Omental fat pad (tissue), 4 donors: ENCODE measurements around the gene SLC39A9. TPM values are rescaled to one million over a fixed set of nuclear protein-coding genes. Genes with fewer than 3 reads are reported as not detected.

Experiments used
- ATAC-seq: fragments of 150-250 bp; one replicate; pipeline ENCODE4 v1.9.1; 2016; ENCODE audit warnings: mild to moderate bottlenecking, moderate library complexity; ENCODE audit not compliant: low FRiP score
- DNase-seq: peaks from one replicate; pipeline ENCODE4 v3.0.0-alpha.2; 2019; ENCODE audit warnings: low spot score
- total RNA-seq, 4 donors: library from RNA; depleted of rRNA; stranded (reverse); fragments of >200 nt; gene quantifications; one replicate each; pipeline ENCODE4 v1.1.0, GENCODE V29; 2016
- TF ChIP-seq, protein P1 (sequence below), 3 donors: fragments of 450-650 bp; IDR thresholded peaks; one replicate each; pipeline ENCODE4 v1.5.1; 2016 to 2017; ENCODE audit warnings: antibody characterized with exemption in 3 of 3, mild to moderate bottlenecking in 3 of 3, moderate library complexity in 2 of 3

The SLC39A9 gene
- total RNA-seq, 4 donors from 2014 or later = 57.9 to 80.7 (median 69.6) TPM

GRCh38 chr14:69458350-69458749 is 59.9 kb downstream of the SLC39A9 start:
- ATAC-seq = no peak
- TF ChIP-seq, protein P1, sequence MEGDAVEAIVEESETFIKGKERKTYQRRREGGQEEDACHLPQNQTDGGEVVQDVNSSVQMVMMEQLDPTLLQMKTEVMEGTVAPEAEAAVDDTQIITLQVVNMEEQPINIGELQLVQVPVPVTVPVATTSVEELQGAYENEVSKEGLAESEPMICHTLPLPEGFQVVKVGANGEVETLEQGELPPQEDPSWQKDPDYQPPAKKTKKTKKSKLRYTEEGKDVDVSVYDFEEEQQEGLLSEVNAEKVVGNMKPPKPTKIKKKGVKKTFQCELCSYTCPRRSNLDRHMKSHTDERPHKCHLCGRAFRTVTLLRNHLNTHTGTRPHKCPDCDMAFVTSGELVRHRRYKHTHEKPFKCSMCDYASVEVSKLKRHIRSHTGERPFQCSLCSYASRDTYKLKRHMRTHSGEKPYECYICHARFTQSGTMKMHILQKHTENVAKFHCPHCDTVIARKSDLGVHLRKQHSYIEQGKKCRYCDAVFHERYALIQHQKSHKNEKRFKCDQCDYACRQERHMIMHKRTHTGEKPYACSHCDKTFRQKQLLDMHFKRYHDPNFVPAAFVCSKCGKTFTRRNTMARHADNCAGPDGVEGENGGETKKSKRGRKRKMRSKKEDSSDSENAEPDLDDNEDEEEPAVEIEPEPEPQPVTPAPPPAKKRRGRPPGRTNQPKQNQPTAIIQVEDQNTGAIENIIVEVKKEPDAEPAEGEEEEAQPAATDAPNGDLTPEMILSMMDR (IDR thresholded peaks at IDR 0.05) = no peak
- DNase-seq = no peak

DNA sequence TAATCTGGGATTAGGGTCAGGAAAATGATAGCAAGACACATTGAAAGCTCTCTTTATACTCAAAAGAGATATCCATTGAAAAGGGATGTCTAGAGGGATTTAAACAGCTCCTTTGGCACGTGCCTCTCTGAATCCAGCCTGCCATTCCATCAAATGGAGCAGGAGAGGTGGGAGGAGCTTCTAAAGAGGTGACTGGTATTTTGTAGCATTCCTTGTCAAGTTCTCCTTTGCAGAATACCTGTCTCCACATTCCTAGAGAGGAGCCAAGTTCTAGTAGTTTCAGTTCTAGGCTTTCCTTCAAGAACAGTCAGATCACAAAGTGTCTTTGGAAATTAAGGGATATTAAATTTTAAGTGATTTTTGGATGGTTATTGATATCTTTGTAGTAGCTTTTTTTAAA is 60.6 kb downstream of the SLC39A9 start:
- ATAC-seq (no peak), DNase-seq (no peak)
- TF ChIP-seq, protein P1 (IDR thresholded peaks at IDR 0.05) = no peak

DNA sequence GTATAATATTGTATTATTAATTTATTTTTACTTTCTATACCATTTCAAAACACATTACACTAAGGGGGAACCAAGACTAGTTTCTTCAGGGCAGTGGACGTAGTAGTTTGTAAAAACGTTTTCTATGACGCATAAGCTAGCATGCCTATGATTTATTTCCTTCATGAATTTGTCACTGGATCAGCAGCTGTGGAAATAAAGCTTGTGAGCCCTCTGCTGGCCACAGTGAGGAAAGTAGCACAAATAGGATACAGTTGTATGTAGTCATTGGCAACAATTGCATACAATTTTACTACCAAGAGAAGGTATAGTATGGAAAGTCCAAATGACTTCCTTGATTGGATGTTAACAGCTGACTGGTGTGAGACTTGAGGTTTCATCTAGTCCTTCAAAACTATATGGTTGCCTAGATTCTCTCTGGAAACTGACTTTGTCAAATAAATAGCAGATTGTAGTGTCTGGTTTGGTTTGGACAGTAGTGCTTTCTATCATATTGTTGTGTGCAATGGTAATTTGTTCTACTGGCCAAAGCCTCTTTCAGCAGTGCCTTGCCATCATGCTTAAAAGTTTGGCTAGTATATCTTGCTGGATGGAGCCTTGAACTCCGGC is 61.7 kb downstream of the SLC39A9 start:
- ATAC-seq (peak; percentile 91), DNase-seq (peak; percentile 32)
- TF ChIP-seq, protein P1 (IDR thresholded peaks at IDR 0.05) = peak in 2 of 3 donors; percentile 19 to 71

DNA sequence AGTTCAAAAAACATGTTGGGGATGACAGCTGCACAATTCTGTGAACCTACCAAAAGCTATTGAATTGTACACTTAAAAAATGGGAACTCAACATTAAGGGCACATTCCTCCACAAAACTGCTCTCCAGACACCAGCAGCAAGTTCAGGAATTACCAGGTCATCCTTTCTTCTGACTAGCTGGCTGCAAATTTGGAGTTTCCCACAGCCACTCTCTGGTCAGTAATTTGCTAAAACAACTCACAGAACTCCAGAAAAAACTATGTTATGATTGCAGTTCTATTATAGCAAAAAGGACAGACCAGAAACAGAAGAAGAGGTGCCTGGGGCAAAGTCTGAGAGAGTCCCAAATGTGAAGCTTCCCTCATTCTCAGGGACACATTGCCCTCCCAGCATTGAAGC is 65.9 kb downstream of the SLC39A9 start:
- DNase-seq = no peak
- ATAC-seq = no peak
- TF ChIP-seq, protein P1 (IDR thresholded peaks at IDR 0.05) = no peak

DNA sequence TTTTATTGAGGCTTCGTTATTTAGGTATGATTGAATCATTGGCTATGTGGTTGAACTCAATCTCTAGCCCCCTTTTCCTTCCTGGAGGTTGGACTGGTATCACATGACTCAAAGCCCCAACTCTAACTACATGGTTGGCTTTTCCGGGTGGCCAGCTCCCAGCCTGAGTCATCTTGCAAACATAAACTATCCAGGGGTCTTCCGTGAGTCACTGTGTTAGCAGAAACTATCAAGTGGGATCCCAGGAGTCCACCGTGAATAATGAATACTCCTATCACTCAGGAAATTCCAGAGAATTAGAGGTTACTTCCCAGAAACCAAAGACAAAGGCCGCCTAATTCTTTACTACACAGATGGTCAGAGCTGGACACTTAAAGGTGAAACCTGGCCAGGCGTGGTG is 66.3 kb downstream of the SLC39A9 start:
- ATAC-seq (no peak), DNase-seq (no peak)
- TF ChIP-seq, protein P1 (IDR thresholded peaks at IDR 0.05) = no peak

- DNase-seq = no peak
- TF ChIP-seq, protein P1 (IDR thresholded peaks at IDR 0.05) = no peak
- ATAC-seq = no peak
These were observed 70.5 kb downstream of the SLC39A9 start for GRCh38 chr14:69468949-69469348.

DNA sequence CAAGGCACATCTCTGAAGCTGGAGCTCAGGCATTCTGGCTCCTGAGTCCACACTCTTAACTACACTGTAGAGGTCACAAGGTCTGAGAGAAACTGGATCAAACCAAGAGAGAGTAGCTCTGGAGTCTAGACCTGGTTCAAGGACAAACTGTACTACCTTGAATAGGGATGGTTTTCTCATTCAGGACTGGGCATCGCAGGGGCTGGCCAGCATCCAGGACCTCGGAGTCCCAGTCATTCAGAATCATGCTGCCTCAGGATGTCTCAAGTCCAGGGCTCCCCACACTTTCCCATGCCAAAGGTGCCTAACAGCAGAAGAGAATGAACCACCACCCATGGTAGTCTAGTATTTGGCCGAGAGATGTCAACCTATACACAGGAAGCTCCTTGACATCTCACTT is 72.9 kb downstream of the SLC39A9 start:
- DNase-seq = no peak
- ATAC-seq = no peak
- TF ChIP-seq, protein P1 (IDR thresholded peaks at IDR 0.05) = no peak
